Activated CD8-positive, alpha-beta memory T cell treated with anti-CD3 and anti-CD28 coated beads, Interleukin-2, amount 50 U/mL, for 4 hours (primary cell): ENCODE data around the gene GATM.

ENCODE experiments used
- DNase-seq: peaks from one replicate; pipeline ENCODE4 v3.0.0-alpha.2; 2020

Gene GATM

GRCh38 chr15:45378149-45378912, at the start of gene GATM:
TSS of gene GATM (minus strand) at chr15:45378544. CDS start at chr15:45378453, 91 bp downstream.
- DNase-seq: peak; percentile 63

GRCh38 chr15:45427085-45427484, 48.7 kb upstream of the GATM start:
- DNase-seq: no peak

GRCh38 chr15:45425135-45425534, 46.8 kb upstream of the GATM start:
- no peak for DNase-seq

GRCh38 chr15:45424429-45424828, 46.1 kb upstream of the GATM start:
- DNase-seq: no peak

GRCh38 chr15:45417303-45417950, 39.1 kb upstream of the GATM start:
- no peak for DNase-seq

- DNase-seq: no peak
These were observed 36.0 kb upstream of the GATM start for GRCh38 chr15:45414215-45414885.

- DNase-seq: no peak
These were observed 31.3 kb upstream of the GATM start for GRCh38 chr15:45409596-45409995.

- DNase-seq: no peak
These were observed 29.4 kb upstream of the GATM start for GRCh38 chr15:45407786-45408185.

- DNase-seq: peak; percentile 35
These were observed 24.9 kb upstream of the GATM start for GRCh38 chr15:45402955-45403877.

GRCh38 chr15:45402162-45402954, 24.0 kb upstream of the GATM start:
- peak; percentile 94 for DNase-seq

- DNase-seq: no peak
These were observed 23.4 kb upstream of the GATM start for GRCh38 chr15:45401665-45402161.

GRCh38 chr15:45399381-45400212, 21.3 kb upstream of the GATM start:
- DNase-seq: no peak

GRCh38 chr15:45397116-45397665, 18.8 kb upstream of the GATM start:
- no peak for DNase-seq

- DNase-seq: no peak
These were observed 17.6 kb upstream of the GATM start for GRCh38 chr15:45395943-45396342.

GRCh38 chr15:45394681-45395080, 16.3 kb upstream of the GATM start:
- no peak for DNase-seq

- no peak for DNase-seq
These were observed 15.5 kb upstream of the GATM start for GRCh38 chr15:45393851-45394250.

GRCh38 chr15:45392584-45392855, 14.2 kb upstream of the GATM start:
- DNase-seq: no peak

- DNase-seq: no peak
These were observed 13.6 kb upstream of the GATM start for GRCh38 chr15:45391746-45392583.

- no peak for DNase-seq
These were observed 11.0 kb upstream of the GATM start for GRCh38 chr15:45389351-45389750.
